SK-N-SH (cell line): Measurements from ENCODE around the gene SMARCE1. TPM values are rescaled to one million over a fixed set of nuclear protein-coding genes. Genes with fewer than 3 reads are reported as not detected.

ENCODE experiments used
- CTCF ChIA-PET: fragments of 300-600, 350-600 bp; formaldehyde crosslinking; extraction: SDS; loops from one replicate; lab custom pipeline; 2021; lab: Yijun Ruan, JAX
- POLR2A ChIA-PET: fragments of 350-600 bp; sonication (Branson Sonifier 250); formaldehyde crosslinking; extraction: SDS; loops from one replicate; lab custom pipeline; 2020; ENCODE audit warnings: antibody characterized with exemption, inconsistent platforms; lab: Yijun Ruan, JAX
- DNase-seq: peaks from one replicate; pipeline ENCODE4 v3.0.0; 2012
- H2AFZ ChIP-seq: fragments of 200-600 bp; sonication (generic); 2 replicates; pipeline ENCODE4 v1.8.1; 2016; ENCODE audit warnings: antibody characterized with exemption, mild to moderate bottlenecking, low read depth
- H3F3A ChIP-seq: fragments of 200-600 bp; sonication (generic); replicated peaks from 2 replicates; pipeline ENCODE3; 2016; ENCODE audit warnings: antibody characterized with exemption, mild to moderate bottlenecking; ENCODE audit not compliant: insufficient read depth
- H3K27ac ChIP-seq, 2 experiments: fragments of 200-500 bp in 1 of 2; fragments of 200-600 bp in 1 of 2; sonication (Bioruptor generic) in 1 of 2; sonication (generic), shearing (Covaris generic) in 1 of 2; 2 replicates each; pipeline versions ENCODE4 v1.5.1 to v1.6.1; 2014 to 2016; ENCODE audit warnings: low read depth in 2 of 2, inconsistent platforms in 1 of 2, low read length in 1 of 2, mild to moderate bottlenecking in 1 of 2, mixed read lengths in 1 of 2
- H3K27me3 ChIP-seq: fragments of 200-600 bp; sonication (generic), shearing (Covaris generic); 2 replicates; pipeline ENCODE4 v1.6.1; 2016; ENCODE audit warnings: mixed run types; ENCODE audit not compliant: insufficient read depth
- H3K36me3 ChIP-seq, 2 experiments: fragments of 200-500 bp in 1 of 2; fragments of 200-600 bp in 1 of 2; sonication (Bioruptor generic) in 1 of 2; sonication (generic) in 1 of 2; replicated peaks in 1 of 2; 2 replicates each; pipeline versions ENCODE3 to v1.5.1; 2014 to 2016; ENCODE audit warnings: low read length in 1 of 2, mild to moderate bottlenecking in 1 of 2; ENCODE audit not compliant: insufficient read depth in 2 of 2, control insufficient read depth in 1 of 2
- H3K4me1 ChIP-seq, 2 experiments: fragments of 200-500 bp in 1 of 2; fragments of 200-600 bp in 1 of 2; sonication (Bioruptor generic) in 1 of 2; sonication (generic), shearing (Covaris generic) in 1 of 2; 2 replicates each; pipeline versions ENCODE4 v1.5.1 to v1.6.1; 2014 to 2016; ENCODE audit warnings: low read depth in 1 of 2, low read length in 1 of 2, mixed run types in 1 of 2; ENCODE audit not compliant: insufficient read depth in 2 of 2, control insufficient read depth in 1 of 2
- H3K4me2 ChIP-seq: fragments of 200-600 bp; sonication (generic), shearing (Covaris generic); 2 replicates; pipeline ENCODE4 v1.6.1; 2017; ENCODE audit warnings: mixed run types
- H3K4me3 ChIP-seq, 2 experiments: fragments of 200-500 bp in 1 of 2; fragments of 200-600 bp in 1 of 2; sonication (Bioruptor generic) in 1 of 2; sonication (generic), shearing (Covaris generic) in 1 of 2; 2 replicates each; pipeline versions ENCODE4 v1.5.1 to v1.8.1; 2014 to 2016; ENCODE audit warnings: low read depth in 2 of 2, inconsistent platforms in 1 of 2, low read length in 1 of 2, mild to moderate bottlenecking in 1 of 2, mixed read lengths in 1 of 2, moderate library complexity in 1 of 2
- H3K79me2 ChIP-seq: fragments of 200-600 bp; sonication (generic); 2 replicates; pipeline ENCODE4 v1.8.1; 2017; ENCODE audit warnings: mild to moderate bottlenecking; ENCODE audit not compliant: insufficient read depth
- H3K9ac ChIP-seq: fragments of 200-600 bp; sonication (generic); 2 replicates; pipeline ENCODE4 v1.6.1; 2017; ENCODE audit warnings: mixed run types
- H3K9me2 ChIP-seq: fragments of 200-600 bp; sonication (generic); 2 replicates; pipeline ENCODE4 v1.6.1; 2017; ENCODE audit warnings: mixed run types
- H3K9me3 ChIP-seq: fragments of 200-600 bp; sonication (generic); 2 replicates; pipeline ENCODE4 v1.6.1; 2017; ENCODE audit warnings: mixed run types, mild to moderate bottlenecking, moderate library complexity
- H4K20me1 ChIP-seq: fragments of 200-600 bp; sonication (generic); 2 replicates; pipeline ENCODE4 v1.6.1; 2017; ENCODE audit warnings: mild to moderate bottlenecking, mixed run types; ENCODE audit not compliant: insufficient read depth
- CHD2 ChIP-seq: fragments of 150-350 bp; IDR thresholded peaks from 2 replicates; pipeline ENCODE4 v1.6.1; 2018; ENCODE audit warnings: low read length; ENCODE audit not compliant: partially characterized antibody
- ELF1 ChIP-seq: IDR thresholded peaks from 2 replicates; pipeline ENCODE4 v1.4.0; 2012
- EZH2phosphoT487 ChIP-seq: fragments of 200-600 bp; sonication (generic); IDR thresholded peaks from 2 replicates; pipeline ENCODE4 v1.6.1; 2017; ENCODE audit warnings: low read depth, mixed run types, mild to moderate bottlenecking, antibody characterized with exemption, moderate library complexity, borderline replicate concordance
- FOXJ3 ChIP-seq: sonication (generic); formaldehyde crosslinking; IDR thresholded peaks from 2 replicates; pipeline ENCODE4 v1.5.1; 2020; ENCODE audit warnings: mild to moderate bottlenecking, missing genetic modification reagents
- FOXM1 ChIP-seq: IDR thresholded peaks from 2 replicates; pipeline ENCODE4 v1.4.0; 2012; ENCODE audit warnings: low read depth, mild to moderate bottlenecking
- GABPA ChIP-seq: IDR thresholded peaks from 2 replicates; pipeline ENCODE4 v1.4.0; 2012; ENCODE audit warnings: low read depth, mild to moderate bottlenecking
- GATA2 ChIP-seq: sonication (generic); formaldehyde crosslinking; IDR thresholded peaks from 2 replicates; pipeline ENCODE4 v1.5.0; 2020; ENCODE audit warnings: mild to moderate bottlenecking, missing genetic modification reagents
- JUND ChIP-seq: IDR thresholded peaks from 2 replicates; pipeline ENCODE4 v1.4.0; 2012
- MEF2A ChIP-seq: IDR thresholded peaks from 2 replicates; pipeline ENCODE4 v1.4.0; 2012; ENCODE audit warnings: low read depth, borderline replicate concordance
- MXI1 ChIP-seq: IDR thresholded peaks from 2 replicates; pipeline ENCODE4 v1.6.1; 2012; ENCODE audit warnings: mild to moderate bottlenecking, low read depth, low read length, improper control_type of control experiment
- NFIC ChIP-seq: IDR thresholded peaks from 2 replicates; pipeline ENCODE4 v1.4.0; 2012; ENCODE audit warnings: borderline replicate concordance
- NRF1 ChIP-seq: IDR thresholded peaks from 2 replicates; pipeline ENCODE4 v1.6.1; 2012; ENCODE audit warnings: low read depth, mild to moderate bottlenecking, low read length
- POLR2AphosphoS5 ChIP-seq: IDR thresholded peaks from 2 replicates; pipeline ENCODE4 v1.6.1; 2012; ENCODE audit warnings: low read depth, low read length
- RFX5 ChIP-seq: IDR thresholded peaks from 2 replicates; pipeline ENCODE4 v1.6.1; 2012; ENCODE audit warnings: mild to moderate bottlenecking, improper control_type of control experiment, low read length
- SMC3 ChIP-seq: IDR thresholded peaks from 2 replicates; pipeline ENCODE4 v1.6.1; 2012; ENCODE audit warnings: low read depth, low read length, improper control_type of control experiment
- TCF12 ChIP-seq: IDR thresholded peaks from 2 replicates; pipeline ENCODE4 v1.4.0; 2012
- USF1 ChIP-seq: IDR thresholded peaks from 2 replicates; pipeline ENCODE4 v1.4.0; 2012; ENCODE audit warnings: low read depth, borderline replicate concordance
- YY1 ChIP-seq: IDR thresholded peaks from 2 replicates; pipeline ENCODE4 v1.4.0; 2012; ENCODE audit warnings: low read depth, mild to moderate bottlenecking
- WGBS: methylation state at CpG from one replicate; pipeline ENCODE4 v1.1.6; 2017; ENCODE audit warnings: low lambda C conversion rate; 5-methylcytosine and 5-hydroxymethylcytosine counted together
- polyA plus RNA-seq, 3 experiments: library from polyadenylated mRNA; depleted of rRNA; stranded (reverse); fragments of >200 nt; gene quantifications; 2 replicates each; pipeline ENCODE4 v1.2.3, GENCODE V29; 2012
- TF ChIP-seq, protein P1 (sequence below): IDR thresholded peaks from 2 replicates; pipeline ENCODE4 v1.4.0; 2012; ENCODE audit warnings: low read depth, borderline replicate concordance
- TF ChIP-seq, protein P2 (sequence below): fragments of 150-350 bp; IDR thresholded peaks from 2 replicates; pipeline ENCODE4 v1.6.1; 2016; ENCODE audit warnings: mild to moderate bottlenecking, low read depth, low read length

SMARCE1 gene
- polyA plus RNA-seq, 1 of the 3 experiments (the other 2 are of a cell fraction) = 45.9 TPM

DNA sequence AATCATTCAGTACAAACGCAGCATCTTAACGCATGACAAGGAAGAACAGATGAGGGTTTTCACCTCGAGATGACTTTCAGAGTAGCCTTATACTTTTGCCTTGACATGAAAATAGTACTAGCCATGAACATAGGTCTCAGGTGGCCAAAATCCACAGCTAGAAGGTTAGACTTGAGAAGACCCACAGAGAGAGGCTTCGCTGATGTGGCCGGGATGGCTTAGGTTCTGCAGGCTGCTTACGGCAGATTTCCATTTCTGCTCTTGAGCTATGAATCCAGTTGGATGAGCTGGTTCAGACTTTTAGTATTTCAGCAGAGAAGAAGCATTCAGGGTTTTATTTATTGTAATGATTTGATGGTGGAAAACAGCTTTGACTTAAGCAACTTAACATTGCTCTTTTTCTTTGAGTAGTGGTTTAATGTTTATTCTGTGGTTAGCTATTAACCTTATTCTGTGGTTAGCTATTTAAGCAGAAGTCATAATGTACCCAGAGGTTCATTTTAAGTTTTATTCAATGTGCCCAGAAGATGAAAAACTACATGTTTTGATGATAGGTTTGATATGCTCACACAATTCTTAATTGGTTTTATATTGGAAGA is 48.4 kb upstream of the SMARCE1 start:
- TF ChIP-seq, protein P1, sequence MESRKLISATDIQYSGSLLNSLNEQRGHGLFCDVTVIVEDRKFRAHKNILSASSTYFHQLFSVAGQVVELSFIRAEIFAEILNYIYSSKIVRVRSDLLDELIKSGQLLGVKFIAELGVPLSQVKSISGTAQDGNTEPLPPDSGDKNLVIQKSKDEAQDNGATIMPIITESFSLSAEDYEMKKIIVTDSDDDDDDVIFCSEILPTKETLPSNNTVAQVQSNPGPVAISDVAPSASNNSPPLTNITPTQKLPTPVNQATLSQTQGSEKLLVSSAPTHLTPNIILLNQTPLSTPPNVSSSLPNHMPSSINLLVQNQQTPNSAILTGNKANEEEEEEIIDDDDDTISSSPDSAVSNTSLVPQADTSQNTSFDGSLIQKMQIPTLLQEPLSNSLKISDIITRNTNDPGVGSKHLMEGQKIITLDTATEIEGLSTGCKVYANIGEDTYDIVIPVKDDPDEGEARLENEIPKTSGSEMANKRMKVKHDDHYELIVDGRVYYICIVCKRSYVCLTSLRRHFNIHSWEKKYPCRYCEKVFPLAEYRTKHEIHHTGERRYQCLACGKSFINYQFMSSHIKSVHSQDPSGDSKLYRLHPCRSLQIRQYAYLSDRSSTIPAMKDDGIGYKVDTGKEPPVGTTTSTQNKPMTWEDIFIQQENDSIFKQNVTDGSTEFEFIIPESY = no peak
- no peak for TF ChIP-seq EZH2phosphoT487
- TF ChIP-seq TCF12 = no peak
- TF ChIP-seq, protein P2, sequence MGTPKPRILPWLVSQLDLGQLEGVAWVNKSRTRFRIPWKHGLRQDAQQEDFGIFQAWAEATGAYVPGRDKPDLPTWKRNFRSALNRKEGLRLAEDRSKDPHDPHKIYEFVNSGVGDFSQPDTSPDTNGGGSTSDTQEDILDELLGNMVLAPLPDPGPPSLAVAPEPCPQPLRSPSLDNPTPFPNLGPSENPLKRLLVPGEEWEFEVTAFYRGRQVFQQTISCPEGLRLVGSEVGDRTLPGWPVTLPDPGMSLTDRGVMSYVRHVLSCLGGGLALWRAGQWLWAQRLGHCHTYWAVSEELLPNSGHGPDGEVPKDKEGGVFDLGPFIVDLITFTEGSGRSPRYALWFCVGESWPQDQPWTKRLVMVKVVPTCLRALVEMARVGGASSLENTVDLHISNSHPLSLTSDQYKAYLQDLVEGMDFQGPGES = no peak
- no peak for TF ChIP-seq GATA2 (CRISPR knock-in tag)
- no peak for TF ChIP-seq RFX5
- no peak for TF ChIP-seq MEF2A
- no peak for TF ChIP-seq NFIC
- TF ChIP-seq ELF1 = no peak
- no peak for TF ChIP-seq MXI1
- no peak for TF ChIP-seq GABPA
- TF ChIP-seq SMC3 = no peak
- no peak for TF ChIP-seq POLR2AphosphoS5
- TF ChIP-seq YY1 = no peak
- TF ChIP-seq USF1 = no peak
- TF ChIP-seq FOXM1 = no peak
- no peak for TF ChIP-seq CHD2
- TF ChIP-seq NRF1 = no peak
- no peak for TF ChIP-seq JUND
- TF ChIP-seq FOXJ3 = no peak
- Histone ChIP-seq H3K27me3 (peaks cover 75% of the 10 kb centered on the region), H3K9me3 (no peaks in the 10 kb centered on the region), H3K9me2 (no peaks in the 10 kb centered on the region; the same call in 1 of the 2 replicates), H3K4me2 (no peak overlapping the region), H3K4me3 (no peak overlapping the region), H3F3A (no peaks in the 10 kb centered on the region), H3K36me3 (no peaks in the 10 kb centered on the region), H3K4me1 (no peaks in the 10 kb centered on the region; a peak in 1 of 4 replicates), H3K79me2 (no peaks in the 10 kb centered on the region), H3K9ac (no peak overlapping the region), H3K27ac (no peak overlapping the region), H2AFZ (no peak overlapping the region), H4K20me1 (no peaks in the 10 kb centered on the region)
- DNase-seq = no peak
- POLR2A ChIA-PET = no interaction called here
- CTCF ChIA-PET = interaction anchor here (1.1 kb wide), 1 partner anchor 211 kb away, joined by 3 read pairs; no protein-coding TSS in a partner anchor
- WGBS = 28% methylated on average over 6 of the region's 6 CpGs
